Measurements from ENCODE around the gene CCDC92. TPM values are rescaled to one million over a fixed set of nuclear protein-coding genes. Genes with fewer than 3 reads are reported as not detected.

CCDC92 gene
- total and polyA plus RNA-seq, 2 donors (not counting 3 experiments of a cell fraction or from before 2014, with no cell fraction given), result 41.2 to 41.6 TPM

GRCh38 chr12:123984903-123985302, 12.3 kb upstream of the CCDC92 start:
- Histone ChIP-seq H3K9me1 (replicated peaks; ENCODE audit: control insufficient read depth, extremely low read depth, insufficient read depth, low read length) (no peaks in the 10 kb centered on the region), H3K4me2 (ENCODE audit: insufficient read depth, low read length) (no peak overlapping the region), H3K79me2 (ENCODE audit: control insufficient read depth, insufficient read depth, low read length) (peaks cover 20% of the 10 kb centered on the region), H3K4me1 (ENCODE audit: control insufficient read depth, extremely low read depth, insufficient read depth, low read length) (peaks cover under 1% of the 10 kb centered on the region), H3K36me3 (ENCODE audit: control insufficient read depth in 2 of 2, extremely low read depth in 1 of 2, insufficient read depth in 2 of 2, low read length in 2 of 2) (peaks cover 9 to 20% of the 10 kb centered on the region in 2 experiments), H3K9me3 (replicated peaks; ENCODE audit: control insufficient read depth, insufficient read depth, low read length) (no peaks in the 10 kb centered on the region), H3K4me3 (replicated peaks in 1 of 3; ENCODE audit: insufficient read depth in 1 of 3, low read depth in 1 of 3, low read length in 3 of 3) (no peak overlapping the region), H3K27ac (ENCODE audit: insufficient read depth, low read depth, low read length) (no peak overlapping the region), H4K20me1 (replicated peaks; ENCODE audit: control insufficient read depth, extremely low read depth, insufficient read depth, low read length) (peaks cover under 1% of the 10 kb centered on the region), H3K27me3 (ENCODE audit: control insufficient read depth in 2 of 2, insufficient read depth in 2 of 2, low read length in 2 of 2) (no peaks in the 10 kb centered on the region), H2AFZ (ENCODE audit: low read depth, low read length) (no peak overlapping the region), H3K9ac (replicated peaks; ENCODE audit: extremely low read depth, insufficient read depth, low read length) (no peak overlapping the region)
- ChIA-PET CTCF (interaction anchor here (2.4 to 6.3 kb wide), 2 partner anchors 75 to 80 kb away, joined by 13 to 106 read pairs; no protein-coding TSS in a partner anchor), POLR2A (interaction anchor here (0.5 kb wide), 1 partner anchor 620 kb away, joined by 4 read pairs; no protein-coding TSS in a partner anchor)
- intact Hi-C loops (cut with micrococcal nuclease), result loop anchor here (1.0 to 5.0 kb wide), 2 partner anchors 80 to 183 kb away; no protein-coding TSS in a partner anchor
- BruUV-seq (replicated peaks), result no TSS peak
- FAIRE-seq (no peak), DNase-seq (ENCODE audit: low read depth, low spot score) (no peak)
- TF ChIP-seq POLR2A (IDR thresholded peaks at IDR 0.05; ENCODE audit: low read depth, low read length) (no peak), JUN (IDR thresholded peaks at IDR 0.05; ENCODE audit: borderline replicate concordance, insufficient read depth, insufficient read length, low read depth) (no peak), POLR2AphosphoS5 (IDR thresholded peaks at IDR 0.05; ENCODE audit: insufficient read depth, low read depth, low read length) (no peak), GATA2 (IDR thresholded peaks at IDR 0.05; ENCODE audit: insufficient read depth, insufficient read length, low read depth, low read length) (no peak), EZH2 (IDR thresholded peaks at IDR 0.05; ENCODE audit: borderline replicate concordance, low read depth, low read length, severe bottlenecking) (no peak), CTCF (IDR thresholded peaks at IDR 0.05; ENCODE audit: extremely low read depth in 1 of 2, insufficient read depth in 1 of 2, low read depth in 1 of 2, low read length in 2 of 2) (no peak), MAX (IDR thresholded peaks at IDR 0.05; ENCODE audit: insufficient read depth, insufficient read length) (no peak), FOS (IDR thresholded peaks at IDR 0.05; ENCODE audit: borderline replicate concordance, insufficient read depth, low read length) (no peak), MYC (IDR thresholded peaks at IDR 0.05; ENCODE audit: low read depth, low read length) (no peak)
- dilution Hi-C loops (cut with MboI; ENCODE audit: extremely low pct_ligation_motif_present, low sequenced_read_pairs), result no loop called here
